ENCODE measurements around the gene KIRREL3. TPM values are rescaled to one million over a fixed set of nuclear protein-coding genes. Genes with fewer than 3 reads are reported as not detected.

The KIRREL3 gene
- total and polyA plus RNA-seq, 2 donors (not counting 3 experiments of a cell fraction or from before 2014, with no cell fraction given) = not detected

DNA sequence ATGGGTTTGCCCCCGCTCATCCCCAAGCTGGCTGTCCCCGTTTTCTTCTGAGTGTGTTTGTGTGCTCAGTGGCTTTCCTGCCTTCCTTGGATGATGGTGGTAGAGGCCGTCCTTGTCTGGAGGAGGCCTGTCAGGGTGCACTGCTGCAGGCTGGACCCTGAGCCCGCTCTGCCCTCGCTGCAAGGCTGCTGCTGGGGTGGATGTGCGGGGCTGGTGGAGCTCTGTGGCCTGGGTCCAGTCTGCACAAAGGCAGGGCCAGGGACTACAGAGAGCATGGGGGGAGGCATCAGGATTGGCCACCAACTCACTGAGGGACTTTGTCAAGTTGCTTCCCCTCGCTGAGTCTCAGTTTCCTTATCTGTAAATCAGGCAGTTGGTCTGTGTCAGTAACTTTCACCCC, 275.0 kb downstream of the KIRREL3 start:
- H3K9me3 ChIP-seq (replicated peaks; ENCODE audit: control insufficient read depth, insufficient read depth, low read length) = no peaks in the 10 kb centered on the region
- H3K4me1 ChIP-seq (ENCODE audit: control insufficient read depth, extremely low read depth, insufficient read depth, low read length) = no peaks in the 10 kb centered on the region
- H3K36me3 ChIP-seq (ENCODE audit: control insufficient read depth in 2 of 2, extremely low read depth in 1 of 2, insufficient read depth in 2 of 2, low read length in 2 of 2) = no peaks in the 10 kb centered on the region
- FAIRE-seq (no peak), DNase-seq (ENCODE audit: low read depth, low spot score) (no peak)
- no peaks in the 10 kb centered on the region for H4K20me1 ChIP-seq (replicated peaks; ENCODE audit: control insufficient read depth, extremely low read depth, insufficient read depth, low read length)
- no peak overlapping the region for H2AFZ ChIP-seq (ENCODE audit: low read depth, low read length)
- H3K4me3 ChIP-seq (replicated peaks in 1 of 3; ENCODE audit: insufficient read depth in 1 of 3, low read depth in 1 of 3, low read length in 3 of 3) = no peak overlapping the region
- no peak overlapping the region for H3K27ac ChIP-seq (ENCODE audit: insufficient read depth, low read depth, low read length)
- H3K9me1 ChIP-seq (replicated peaks; ENCODE audit: control insufficient read depth, extremely low read depth, insufficient read depth, low read length) = no peaks in the 10 kb centered on the region
- BruUV-seq (replicated peaks) = no TSS peak
- no peak overlapping the region for H3K4me2 ChIP-seq (ENCODE audit: insufficient read depth, low read length)
- no peaks in the 10 kb centered on the region for H3K27me3 ChIP-seq (ENCODE audit: control insufficient read depth in 2 of 2, insufficient read depth in 2 of 2, low read length in 2 of 2)
- intact Hi-C loops (cut with micrococcal nuclease) = no loop called here
- ChIA-PET CTCF (no interaction called here), POLR2A (no interaction called here)
- H3K9ac ChIP-seq (replicated peaks; ENCODE audit: extremely low read depth, insufficient read depth, low read length) = no peak overlapping the region
- H3K79me2 ChIP-seq (ENCODE audit: control insufficient read depth, insufficient read depth, low read length) = no peaks in the 10 kb centered on the region
- dilution Hi-C loops (cut with MboI; ENCODE audit: extremely low pct_ligation_motif_present, low sequenced_read_pairs) = no loop called here
- TF ChIP-seq, protein P1, sequence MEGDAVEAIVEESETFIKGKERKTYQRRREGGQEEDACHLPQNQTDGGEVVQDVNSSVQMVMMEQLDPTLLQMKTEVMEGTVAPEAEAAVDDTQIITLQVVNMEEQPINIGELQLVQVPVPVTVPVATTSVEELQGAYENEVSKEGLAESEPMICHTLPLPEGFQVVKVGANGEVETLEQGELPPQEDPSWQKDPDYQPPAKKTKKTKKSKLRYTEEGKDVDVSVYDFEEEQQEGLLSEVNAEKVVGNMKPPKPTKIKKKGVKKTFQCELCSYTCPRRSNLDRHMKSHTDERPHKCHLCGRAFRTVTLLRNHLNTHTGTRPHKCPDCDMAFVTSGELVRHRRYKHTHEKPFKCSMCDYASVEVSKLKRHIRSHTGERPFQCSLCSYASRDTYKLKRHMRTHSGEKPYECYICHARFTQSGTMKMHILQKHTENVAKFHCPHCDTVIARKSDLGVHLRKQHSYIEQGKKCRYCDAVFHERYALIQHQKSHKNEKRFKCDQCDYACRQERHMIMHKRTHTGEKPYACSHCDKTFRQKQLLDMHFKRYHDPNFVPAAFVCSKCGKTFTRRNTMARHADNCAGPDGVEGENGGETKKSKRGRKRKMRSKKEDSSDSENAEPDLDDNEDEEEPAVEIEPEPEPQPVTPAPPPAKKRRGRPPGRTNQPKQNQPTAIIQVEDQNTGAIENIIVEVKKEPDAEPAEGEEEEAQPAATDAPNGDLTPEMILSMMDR (IDR thresholded peaks at IDR 0.05; ENCODE audit: extremely low read depth in 1 of 2, insufficient read depth in 1 of 2, low read depth in 1 of 2, low read length in 2 of 2) = no peak
- TF ChIP-seq, protein P2, sequence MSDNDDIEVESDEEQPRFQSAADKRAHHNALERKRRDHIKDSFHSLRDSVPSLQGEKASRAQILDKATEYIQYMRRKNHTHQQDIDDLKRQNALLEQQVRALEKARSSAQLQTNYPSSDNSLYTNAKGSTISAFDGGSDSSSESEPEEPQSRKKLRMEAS (IDR thresholded peaks at IDR 0.05; ENCODE audit: insufficient read depth, insufficient read length) = no peak
- TF ChIP-seq EZH2 (IDR thresholded peaks at IDR 0.05; ENCODE audit: borderline replicate concordance, low read depth, low read length, severe bottlenecking) (no peak), POLR2A (IDR thresholded peaks at IDR 0.05; ENCODE audit: low read depth, low read length) (no peak), MYC (IDR thresholded peaks at IDR 0.05; ENCODE audit: low read depth, low read length) (no peak), FOS (IDR thresholded peaks at IDR 0.05; ENCODE audit: borderline replicate concordance, insufficient read depth, low read length) (no peak), GATA2 (IDR thresholded peaks at IDR 0.05; ENCODE audit: insufficient read depth, insufficient read length, low read depth, low read length) (no peak), POLR2AphosphoS5 (IDR thresholded peaks at IDR 0.05; ENCODE audit: insufficient read depth, low read depth, low read length) (no peak), JUN (IDR thresholded peaks at IDR 0.05; ENCODE audit: borderline replicate concordance, insufficient read depth, insufficient read length, low read depth) (no peak)

All from endothelial cell of umbilical vein (primary cell).